GM12878 (cell line): ENCODE results near the gene LTC4S.

Experiments used
- HCFC1 ChIP-seq: fragments of 150-350 bp; IDR thresholded peaks from 2 replicates; pipeline ENCODE4 v1.6.1; 2014; ENCODE audit warnings: low read length
- TCF7 ChIP-seq: IDR thresholded peaks from 2 replicates; pipeline ENCODE4 v1.6.1; 2014; ENCODE audit warnings: antibody characterized with exemption, borderline replicate concordance
- ZZZ3 ChIP-seq: IDR thresholded peaks from 2 replicates; pipeline ENCODE4 v1.6.1; 2011; ENCODE audit warnings: low read depth; ENCODE audit not compliant: control insufficient read depth, insufficient read length

DNA sequence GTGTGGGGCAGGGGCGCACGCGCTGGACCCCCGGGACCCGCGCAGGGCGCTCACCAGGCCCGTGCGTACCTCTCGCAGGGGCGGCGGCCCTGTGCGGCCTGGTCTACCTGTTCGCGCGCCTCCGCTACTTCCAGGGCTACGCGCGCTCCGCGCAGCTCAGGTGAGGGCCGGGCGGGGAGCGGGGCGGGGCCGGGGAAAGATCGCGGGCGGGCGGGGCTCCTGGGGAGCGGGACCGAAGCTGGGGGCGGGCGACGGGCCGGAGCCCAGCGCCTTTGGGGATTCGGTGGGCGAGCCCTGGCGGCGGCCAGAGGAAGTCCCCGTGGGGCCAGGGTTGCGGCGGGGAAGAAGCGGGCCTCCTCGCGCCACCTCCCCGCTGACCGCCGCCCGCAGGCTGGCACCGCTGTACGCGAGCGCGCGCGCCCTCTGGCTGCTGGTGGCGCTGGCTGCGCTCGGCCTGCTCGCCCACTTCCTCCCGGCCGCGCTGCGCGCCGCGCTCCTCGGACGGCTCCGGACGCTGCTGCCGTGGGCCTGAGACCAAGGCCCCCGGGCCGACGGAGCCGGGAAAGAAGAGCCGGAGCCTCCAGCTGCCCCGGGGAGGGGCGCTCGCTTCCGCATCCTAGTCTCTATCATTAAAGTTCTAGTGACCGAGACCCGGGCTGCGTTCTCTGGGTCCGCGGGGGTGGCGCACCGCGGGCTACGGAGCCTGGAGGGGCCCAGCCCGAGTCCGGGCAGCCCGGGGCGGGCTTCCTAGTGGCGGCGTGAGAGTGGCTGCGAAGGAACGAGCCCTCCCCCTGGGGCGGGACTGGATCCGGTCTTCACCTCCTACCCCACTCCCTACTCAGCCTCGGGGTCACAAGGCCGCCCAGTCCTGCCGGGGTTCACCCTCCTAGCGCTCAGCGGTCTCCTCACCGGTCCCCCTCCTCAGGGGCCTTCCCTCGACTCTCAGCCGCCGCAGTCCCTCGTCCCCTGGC is 2.4 kb downstream of the LTC4S start:
- no peak for TF ChIP-seq ZZZ3
- no peak for TF ChIP-seq TCF7
- no peak; the same call in 1 of the 2 replicates for TF ChIP-seq HCFC1
